HepG2 (cell line): ENCODE results near the gene WWP2. TPM values are rescaled to one million over a fixed set of nuclear protein-coding genes. Genes with fewer than 3 reads are reported as not detected.

Source experiments
- ARNT ChIP-seq: fragments of 450-650 bp; IDR thresholded peaks from 2 replicates; pipeline ENCODE4 v1.6.1; 2017
- ATF7 ChIP-seq, 2 experiments: fragments of 450-650 bp in 1 of 2; sonication (generic) in 1 of 2; formaldehyde crosslinking in 1 of 2; IDR thresholded peaks; 2 replicates each; pipeline versions ENCODE4 v1.4.0 to v1.6.1; 2016 to 2020; ENCODE audit warnings: antibody characterized with exemption in 1 of 2, mild to moderate bottlenecking in 1 of 2, missing genetic modification reagents in 1 of 2
- KDM6A ChIP-seq: IDR thresholded peaks from 2 replicates; pipeline ENCODE4 v1.6.1; 2016; ENCODE audit warnings: low read depth
- MAFK ChIP-seq, 2 experiments: IDR thresholded peaks in 1 of 2; conservative IDR thresholded peaks in 1 of 2; 2 replicates each; pipeline ENCODE4 v1.6.1; 2011; ENCODE audit warnings: improper control_type of control experiment in 2 of 2, low read length in 2 of 2
- MZF1 ChIP-seq: sonication (generic); formaldehyde crosslinking; IDR thresholded peaks from 2 replicates; pipeline ENCODE4 v1.8.1; 2023; ENCODE audit warnings: mild to moderate bottlenecking, missing genetic modification reagents, borderline replicate concordance
- SOX13 ChIP-seq, 3 experiments: fragments of 450-650 bp in 1 of 3; sonication (generic) in 1 of 3; formaldehyde crosslinking in 1 of 3; IDR thresholded peaks in 2 of 3; conservative IDR thresholded peaks in 1 of 3; 2 replicates each; pipeline versions ENCODE4 v1.5.0 to v1.6.1; 2016 to 2020; ENCODE audit warnings: antibody characterized with exemption in 1 of 3, mild to moderate bottlenecking in 1 of 3, missing compliant biosample characterization in 1 of 3, missing genetic modification reagents in 1 of 3, moderate library complexity in 1 of 3
- SP2 ChIP-seq: sonication (generic); formaldehyde crosslinking; IDR thresholded peaks from 2 replicates; pipeline ENCODE4 v1.5.1; 2020; ENCODE audit warnings: mild to moderate bottlenecking, missing genetic modification reagents
- TAF15 ChIP-seq: fragments of 200-400 bp; formaldehyde crosslinking; IDR thresholded peaks from one replicate; pipeline ENCODE4 v1.6.1; 2018; ENCODE audit warnings: mild to moderate bottlenecking, low read depth, low read length; ENCODE audit not compliant: poor library complexity, severe bottlenecking
- ZIK1 ChIP-seq: sonication (generic); formaldehyde crosslinking; IDR thresholded peaks from 2 replicates; pipeline ENCODE4 v1.5.0; 2020; ENCODE audit warnings: mild to moderate bottlenecking, low read depth, missing genetic modification reagents, borderline replicate concordance
- ZNF619 ChIP-seq: sonication (generic); formaldehyde crosslinking; IDR thresholded peaks from 2 replicates; pipeline ENCODE4 v1.4.0; 2020; ENCODE audit warnings: mild to moderate bottlenecking, missing genetic modification reagents
- ZNF644 ChIP-seq: IDR thresholded peaks from 2 replicates; pipeline ENCODE4 v1.6.1; 2016; ENCODE audit warnings: low read depth
- polyA plus RNA-seq, 8 experiments: library from polyadenylated mRNA; depleted of rRNA in 3 of 8; stranded (reverse) in 7 of 8; unstranded in 1 of 8; fragments of >200 nt; fragmentation: Illumina TruSeq in 4 of 8; extraction: Trizol in 4 of 8; gene quantifications; 2 replicates each; pipeline versions ENCODE4 v1.2.1 to v1.2.3, GENCODE V29; 2011 to 2016; ENCODE audit warnings: low read depth in 4 of 8, missing spikeins in 1 of 8, mixed read lengths in 1 of 8; ENCODE audit not compliant: insufficient read depth in 1 of 8
- total RNA-seq, 5 experiments: library from RNA; depleted of rRNA; stranded (reverse); fragments of >200 nt; fragmentation: Illumina TruSeq; extraction: Trizol; gene quantifications; 2 replicates each; pipeline ENCODE4 v1.2.3, GENCODE V29; 2016; ENCODE audit warnings: low read depth in 1 of 5
- TF ChIP-seq, protein P1 (sequence below): sonication (generic); formaldehyde crosslinking; IDR thresholded peaks from 2 replicates; pipeline ENCODE4 v1.4.0; 2020; ENCODE audit warnings: missing genetic modification reagents; ENCODE audit errors: not compliant biosample characterization
- TF ChIP-seq, protein P2 (sequence below): sonication (generic); formaldehyde crosslinking; conservative IDR thresholded peaks from 2 replicates; pipeline ENCODE4 v1.8.0; 2022; ENCODE audit warnings: mild to moderate bottlenecking, moderate library complexity, missing genetic modification reagents
- TF ChIP-seq, protein P3 (sequence below): sonication (generic); formaldehyde crosslinking; IDR thresholded peaks from 2 replicates; pipeline ENCODE4 v1.4.0; 2020; ENCODE audit warnings: missing genetic modification reagents, borderline replicate concordance
- TF ChIP-seq, protein P4 (sequence below), 2 experiments: sonication (generic) in 1 of 2; formaldehyde crosslinking in 1 of 2; IDR thresholded peaks; 2 replicates each; pipeline versions ENCODE4 v1.4.0 to v1.6.1; 2016 to 2020; ENCODE audit warnings: borderline replicate concordance in 1 of 2, low read depth in 1 of 2, mild to moderate bottlenecking in 1 of 2, missing genetic modification reagents in 1 of 2
- TF ChIP-seq, protein P5 (sequence below): sonication (generic); formaldehyde crosslinking; IDR thresholded peaks from 2 replicates; pipeline ENCODE4 v1.8.0; 2022; ENCODE audit warnings: missing genetic modification reagents, mild to moderate bottlenecking, borderline replicate concordance

The WWP2 gene
- total and polyA plus RNA-seq, 2 of the 13 experiments (the other 11 are each of a cell fraction or from before 2014, with no cell fraction given): 11.4 to 28.2 TPM

DNA sequence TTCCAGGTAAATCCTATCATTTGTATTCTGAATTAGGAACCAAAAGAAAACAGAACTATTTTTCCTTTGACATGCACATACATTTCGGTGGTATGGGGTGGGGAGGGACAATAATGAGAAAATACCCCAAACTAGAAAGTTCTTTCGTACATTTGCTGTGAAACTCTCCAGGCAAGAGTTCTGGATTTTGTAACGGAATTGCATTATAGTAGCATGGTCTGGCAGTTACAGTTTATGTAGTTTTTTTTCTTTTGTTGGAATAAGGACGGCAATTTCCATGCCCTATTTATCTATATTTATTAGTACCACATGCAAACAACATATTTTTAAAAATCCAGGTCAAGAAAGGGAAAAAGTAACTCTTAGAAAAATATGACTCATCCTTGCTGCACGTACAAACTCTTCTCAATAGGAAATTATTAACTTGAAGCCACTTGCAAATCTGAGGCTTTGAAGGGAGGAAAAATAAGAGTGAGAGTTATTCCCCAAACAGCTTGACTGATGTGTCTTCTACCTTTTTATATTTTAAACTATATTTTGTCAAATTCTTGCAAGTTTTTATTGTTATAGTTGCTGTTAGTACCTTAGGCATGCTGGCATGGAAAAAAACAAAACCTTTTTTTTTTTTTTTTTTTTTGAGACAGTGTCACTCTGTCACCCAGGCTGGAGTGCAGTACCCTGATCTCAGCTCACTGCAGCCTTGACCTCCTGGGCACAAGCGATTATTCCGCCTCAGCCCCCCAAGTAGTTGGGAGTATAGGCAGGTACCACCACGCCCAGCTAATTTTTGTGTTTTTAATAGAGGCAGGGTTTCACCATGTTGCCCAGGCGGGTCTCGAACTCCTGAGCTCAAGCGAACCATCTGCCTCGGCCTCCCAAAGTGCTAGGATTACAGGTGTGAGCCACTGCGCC, 69.3 kb downstream of the WWP2 start (continued):
- TF ChIP-seq, protein P1, sequence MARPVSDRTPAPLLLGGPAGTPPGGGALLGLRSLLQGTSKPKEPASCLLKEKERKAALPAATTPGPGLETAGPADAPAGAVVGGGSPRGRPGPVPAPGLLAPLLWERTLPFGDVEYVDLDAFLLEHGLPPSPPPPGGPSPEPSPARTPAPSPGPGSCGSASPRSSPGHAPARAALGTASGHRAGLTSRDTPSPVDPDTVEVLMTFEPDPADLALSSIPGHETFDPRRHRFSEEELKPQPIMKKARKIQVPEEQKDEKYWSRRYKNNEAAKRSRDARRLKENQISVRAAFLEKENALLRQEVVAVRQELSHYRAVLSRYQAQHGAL (CRISPR knock-in tag): no peak
- TF ChIP-seq, protein P2, sequence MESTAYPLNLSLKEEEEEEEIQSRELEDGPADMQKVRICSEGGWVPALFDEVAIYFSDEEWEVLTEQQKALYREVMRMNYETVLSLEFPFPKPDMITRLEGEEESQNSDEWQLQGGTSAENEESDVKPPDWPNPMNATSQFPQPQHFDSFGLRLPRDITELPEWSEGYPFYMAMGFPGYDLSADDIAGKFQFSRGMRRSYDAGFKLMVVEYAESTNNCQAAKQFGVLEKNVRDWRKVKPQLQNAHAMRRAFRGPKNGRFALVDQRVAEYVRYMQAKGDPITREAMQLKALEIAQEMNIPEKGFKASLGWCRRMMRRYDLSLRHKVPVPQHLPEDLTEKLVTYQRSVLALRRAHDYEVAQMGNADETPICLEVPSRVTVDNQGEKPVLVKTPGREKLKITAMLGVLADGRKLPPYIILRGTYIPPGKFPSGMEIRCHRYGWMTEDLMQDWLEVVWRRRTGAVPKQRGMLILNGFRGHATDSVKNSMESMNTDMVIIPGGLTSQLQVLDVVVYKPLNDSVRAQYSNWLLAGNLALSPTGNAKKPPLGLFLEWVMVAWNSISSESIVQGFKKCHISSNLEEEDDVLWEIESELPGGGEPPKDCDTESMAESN (CRISPR knock-in tag): no peak
- no peak for TF ChIP-seq MAFK (conservative IDR thresholded peaks at IDR 0.05 in 1 of 2, IDR thresholded peaks at IDR 0.05 in 1 of 2; ENCODE audit: low read length in 2 of 2)
- no peak for TF ChIP-seq ARNT
- no peak for TF ChIP-seq SOX13 (IDR thresholded peaks at IDR 0.05)
- TF ChIP-seq SOX13 (CRISPR knock-in tag; conservative IDR thresholded peaks at IDR 0.05 in 1 of 2, IDR thresholded peaks at IDR 0.05 in 1 of 2): no peak
- TF ChIP-seq ATF7 (IDR thresholded peaks at IDR 0.05): no peak
- no peak for TF ChIP-seq ATF7 (CRISPR knock-in tag; IDR thresholded peaks at IDR 0.05)
- TF ChIP-seq, protein P3, sequence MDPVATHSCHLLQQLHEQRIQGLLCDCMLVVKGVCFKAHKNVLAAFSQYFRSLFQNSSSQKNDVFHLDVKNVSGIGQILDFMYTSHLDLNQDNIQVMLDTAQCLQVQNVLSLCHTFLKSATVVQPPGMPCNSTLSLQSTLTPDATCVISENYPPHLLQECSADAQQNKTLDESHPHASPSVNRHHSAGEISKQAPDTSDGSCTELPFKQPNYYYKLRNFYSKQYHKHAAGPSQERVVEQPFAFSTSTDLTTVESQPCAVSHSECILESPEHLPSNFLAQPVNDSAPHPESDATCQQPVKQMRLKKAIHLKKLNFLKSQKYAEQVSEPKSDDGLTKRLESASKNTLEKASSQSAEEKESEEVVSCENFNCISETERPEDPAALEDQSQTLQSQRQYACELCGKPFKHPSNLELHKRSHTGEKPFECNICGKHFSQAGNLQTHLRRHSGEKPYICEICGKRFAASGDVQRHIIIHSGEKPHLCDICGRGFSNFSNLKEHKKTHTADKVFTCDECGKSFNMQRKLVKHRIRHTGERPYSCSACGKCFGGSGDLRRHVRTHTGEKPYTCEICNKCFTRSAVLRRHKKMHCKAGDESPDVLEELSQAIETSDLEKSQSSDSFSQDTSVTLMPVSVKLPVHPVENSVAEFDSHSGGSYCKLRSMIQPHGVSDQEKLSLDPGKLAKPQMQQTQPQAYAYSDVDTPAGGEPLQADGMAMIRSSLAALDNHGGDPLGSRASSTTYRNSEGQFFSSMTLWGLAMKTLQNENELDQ (CRISPR knock-in tag): no peak
- TF ChIP-seq KDM6A (CRISPR knock-in tag): peak; percentile 64; the same call in 1 of the 2 replicates
- no peak for TF ChIP-seq ZNF619 (CRISPR knock-in tag)
- no peak for TF ChIP-seq MZF1 (CRISPR knock-in tag)
- TF ChIP-seq ZNF644: no peak
- TF ChIP-seq ZIK1: no peak
- TF ChIP-seq, protein P4, sequence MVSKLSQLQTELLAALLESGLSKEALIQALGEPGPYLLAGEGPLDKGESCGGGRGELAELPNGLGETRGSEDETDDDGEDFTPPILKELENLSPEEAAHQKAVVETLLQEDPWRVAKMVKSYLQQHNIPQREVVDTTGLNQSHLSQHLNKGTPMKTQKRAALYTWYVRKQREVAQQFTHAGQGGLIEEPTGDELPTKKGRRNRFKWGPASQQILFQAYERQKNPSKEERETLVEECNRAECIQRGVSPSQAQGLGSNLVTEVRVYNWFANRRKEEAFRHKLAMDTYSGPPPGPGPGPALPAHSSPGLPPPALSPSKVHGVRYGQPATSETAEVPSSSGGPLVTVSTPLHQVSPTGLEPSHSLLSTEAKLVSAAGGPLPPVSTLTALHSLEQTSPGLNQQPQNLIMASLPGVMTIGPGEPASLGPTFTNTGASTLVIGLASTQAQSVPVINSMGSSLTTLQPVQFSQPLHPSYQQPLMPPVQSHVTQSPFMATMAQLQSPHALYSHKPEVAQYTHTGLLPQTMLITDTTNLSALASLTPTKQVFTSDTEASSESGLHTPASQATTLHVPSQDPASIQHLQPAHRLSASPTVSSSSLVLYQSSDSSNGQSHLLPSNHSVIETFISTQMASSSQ (IDR thresholded peaks at IDR 0.05; ENCODE audit: low read depth): peak; percentile 83
- TF ChIP-seq, protein P4 (CRISPR knock-in tag; IDR thresholded peaks at IDR 0.05; ENCODE audit: borderline replicate concordance): no peak; the same call in 1 of the 2 replicates
- no peak for TF ChIP-seq SP2 (CRISPR knock-in tag)
- TF ChIP-seq, protein P5, sequence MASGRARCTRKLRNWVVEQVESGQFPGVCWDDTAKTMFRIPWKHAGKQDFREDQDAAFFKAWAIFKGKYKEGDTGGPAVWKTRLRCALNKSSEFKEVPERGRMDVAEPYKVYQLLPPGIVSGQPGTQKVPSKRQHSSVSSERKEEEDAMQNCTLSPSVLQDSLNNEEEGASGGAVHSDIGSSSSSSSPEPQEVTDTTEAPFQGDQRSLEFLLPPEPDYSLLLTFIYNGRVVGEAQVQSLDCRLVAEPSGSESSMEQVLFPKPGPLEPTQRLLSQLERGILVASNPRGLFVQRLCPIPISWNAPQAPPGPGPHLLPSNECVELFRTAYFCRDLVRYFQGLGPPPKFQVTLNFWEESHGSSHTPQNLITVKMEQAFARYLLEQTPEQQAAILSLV: no peak
- no peak for TF ChIP-seq TAF15
